Testis (tissue), 3 donors: ENCODE results near the gene NECAB2. TPM values are rescaled to one million over a fixed set of nuclear protein-coding genes. Genes with fewer than 3 reads are reported as not detected.

Experiments
- DNase-seq: peaks from one replicate; pipeline ENCODE4 v3.0.0-alpha.2; 2019
- H3K27ac ChIP-seq, 2 donors: fragments of 200-600 bp; sonication (generic); one replicate each; pipeline ENCODE4 v1.5.1; 2019
- H3K27me3 ChIP-seq: fragments of 200-600 bp; sonication (generic); one replicate; pipeline ENCODE4 v1.5.1; 2019
- H3K36me3 ChIP-seq: fragments of 200-600 bp; sonication (generic); one replicate; pipeline ENCODE4 v1.5.1; 2017; ENCODE audit warnings: low read depth; ENCODE audit errors: missing control alignments
- H3K4me1 ChIP-seq: fragments of 200-600 bp; sonication (generic); one replicate; pipeline ENCODE4 v1.5.1; 2019
- H3K4me3 ChIP-seq, 2 donors: fragments of 200-600 bp; sonication (generic); one replicate each; pipeline ENCODE4 v1.5.1; 2017 to 2019
- H3K9me3 ChIP-seq: fragments of 200-600 bp; sonication (generic); one replicate; pipeline ENCODE4 v1.5.1; 2017
- POLR2A ChIP-seq: fragments of 450-650 bp; IDR thresholded peaks from one replicate; pipeline ENCODE4 v1.6.1; 2017; ENCODE audit warnings: antibody characterized with exemption, mild to moderate bottlenecking, moderate library complexity
- WGBS, 2 donors: methylation state at CpG; one replicate each; pipeline ENCODE4 v1.1.5; 2018; 5-methylcytosine and 5-hydroxymethylcytosine counted together
- intact Hi-C: fragments of 100-400 bp; cut with DNase I; formaldehyde crosslinking; loops from one replicate; pipeline ENCODE4 v1.15.1; 2023; ENCODE audit warnings: low total_unique reads
- polyA plus RNA-seq: library from polyadenylated mRNA; stranded (reverse); fragments of 350-450 nt; fragmentation: Illumina TruSeq; extraction: RNeasy Lipid Tissue Mini Kit (QIAGEN cat#74804); gene quantifications from one replicate; pipeline ENCODE4 v1.2.3, GENCODE V29; 2014; ENCODE audit warnings: low read depth, low replicate concordance; ENCODE audit not compliant: insufficient read depth
- total RNA-seq, 2 donors: library from RNA; depleted of rRNA; stranded (reverse); fragments of >200 nt; gene quantifications; one replicate each; pipeline ENCODE4 v1.2.3, GENCODE V29; 2016
- TF ChIP-seq, protein P1 (sequence below), 3 experiments: fragments of 450-650 bp in 2 of 3; fragments of 200-600 bp in 1 of 3; sonication (generic) in 1 of 3; IDR thresholded peaks; one replicate each; pipeline ENCODE4 v1.5.1; 2016 to 2019; ENCODE audit warnings: antibody characterized with exemption in 3 of 3, mild to moderate bottlenecking in 2 of 3, moderate library complexity in 1 of 3

NECAB2 gene
- total and polyA plus RNA-seq, 3 donors from 2014 or later: 9.5 to 13.9 (median 12.9) TPM

DNA sequence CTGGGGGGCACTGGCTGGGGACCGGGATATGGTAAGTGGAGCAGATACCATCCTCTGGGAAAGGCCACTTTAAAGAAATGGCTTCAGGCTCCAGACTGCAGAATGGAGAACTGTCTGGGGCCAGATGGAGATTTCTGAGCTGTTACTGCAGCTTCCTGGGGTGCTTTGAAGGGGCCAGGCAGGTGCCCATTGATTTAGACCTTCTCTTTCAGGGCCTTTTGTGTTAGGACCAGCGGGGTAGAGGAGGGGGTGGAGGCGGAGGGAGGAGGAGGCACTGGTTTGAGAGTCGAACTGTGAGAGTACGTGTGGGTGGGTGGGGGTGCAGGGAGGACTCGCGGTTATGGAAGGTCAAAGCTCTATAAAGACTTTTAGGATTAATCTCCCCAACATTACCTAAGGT is 11.4 kb downstream of the NECAB2 start:
- Histone ChIP-seq H3K27me3 (no peaks in the 10 kb centered on the region), H3K4me3 (no peak overlapping the region), H3K9me3 (no peaks in the 10 kb centered on the region), H3K27ac (no peak overlapping the region), H3K4me1 (no peaks in the 10 kb centered on the region), H3K36me3 (no peaks in the 10 kb centered on the region)
- WGBS, 2 donors: 91 to 94% methylated on average over 7 of the region's 7 CpGs
- intact Hi-C loops: no loop called here
- TF ChIP-seq, protein P1, sequence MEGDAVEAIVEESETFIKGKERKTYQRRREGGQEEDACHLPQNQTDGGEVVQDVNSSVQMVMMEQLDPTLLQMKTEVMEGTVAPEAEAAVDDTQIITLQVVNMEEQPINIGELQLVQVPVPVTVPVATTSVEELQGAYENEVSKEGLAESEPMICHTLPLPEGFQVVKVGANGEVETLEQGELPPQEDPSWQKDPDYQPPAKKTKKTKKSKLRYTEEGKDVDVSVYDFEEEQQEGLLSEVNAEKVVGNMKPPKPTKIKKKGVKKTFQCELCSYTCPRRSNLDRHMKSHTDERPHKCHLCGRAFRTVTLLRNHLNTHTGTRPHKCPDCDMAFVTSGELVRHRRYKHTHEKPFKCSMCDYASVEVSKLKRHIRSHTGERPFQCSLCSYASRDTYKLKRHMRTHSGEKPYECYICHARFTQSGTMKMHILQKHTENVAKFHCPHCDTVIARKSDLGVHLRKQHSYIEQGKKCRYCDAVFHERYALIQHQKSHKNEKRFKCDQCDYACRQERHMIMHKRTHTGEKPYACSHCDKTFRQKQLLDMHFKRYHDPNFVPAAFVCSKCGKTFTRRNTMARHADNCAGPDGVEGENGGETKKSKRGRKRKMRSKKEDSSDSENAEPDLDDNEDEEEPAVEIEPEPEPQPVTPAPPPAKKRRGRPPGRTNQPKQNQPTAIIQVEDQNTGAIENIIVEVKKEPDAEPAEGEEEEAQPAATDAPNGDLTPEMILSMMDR (IDR thresholded peaks at IDR 0.05): no peak
- no peak for TF ChIP-seq POLR2A
- DNase-seq: no peak

DNA sequence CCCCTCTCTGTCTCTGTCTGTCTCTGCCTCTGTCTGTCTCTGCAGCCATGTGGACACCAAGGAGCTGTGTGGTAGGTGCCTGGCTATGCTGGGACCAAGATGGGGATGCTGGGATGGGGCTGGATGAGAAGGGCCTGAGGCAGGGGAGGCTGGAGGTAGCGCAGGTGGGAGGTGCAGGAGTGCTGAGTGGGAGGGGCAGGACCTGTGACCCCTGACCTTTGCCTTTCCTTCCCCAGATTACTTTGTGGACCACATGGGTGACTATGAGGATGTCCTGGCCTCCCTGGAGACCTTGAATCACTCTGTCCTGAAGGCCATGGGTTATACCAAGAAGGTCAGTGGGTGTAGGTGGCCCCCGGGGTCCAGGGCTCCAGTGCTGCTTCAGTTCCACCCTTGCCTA is 12.8 kb downstream of the NECAB2 start:
- H3K4me1 ChIP-seq: no peaks in the 10 kb centered on the region
- H3K4me3 ChIP-seq: no peak overlapping the region
- DNase-seq: no peak
- no peaks in the 10 kb centered on the region for H3K36me3 ChIP-seq
- TF ChIP-seq POLR2A: no peak
- TF ChIP-seq, protein P1 (IDR thresholded peaks at IDR 0.05): no peak
- H3K27ac ChIP-seq: no peak overlapping the region
- WGBS, 2 donors: 92 to 93% methylated on average over 1 to 2 of the region's 2 CpGs
- no peaks in the 10 kb centered on the region for H3K27me3 ChIP-seq
- intact Hi-C loops: no loop called here
- no peaks in the 10 kb centered on the region for H3K9me3 ChIP-seq

DNA sequence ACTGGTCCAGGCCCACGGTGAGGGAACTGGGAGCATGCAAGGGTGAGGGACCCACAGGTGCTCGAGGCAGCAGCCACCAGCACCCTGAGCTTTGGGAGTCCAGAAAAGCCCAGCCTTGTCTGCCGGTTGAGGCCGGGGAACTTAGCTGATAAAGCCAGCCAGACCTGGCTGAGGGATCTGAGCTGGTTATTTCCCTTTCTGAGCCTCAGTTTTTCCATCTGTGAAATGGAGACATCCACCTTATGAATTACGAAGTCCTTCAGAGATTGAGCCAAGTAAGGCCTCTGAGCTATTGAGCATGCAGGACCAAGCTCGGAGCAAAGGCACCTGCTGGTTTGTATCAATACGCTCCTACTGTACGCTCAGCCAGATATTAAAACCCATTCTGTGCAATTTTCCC is 13.8 kb downstream of the NECAB2 start:
- Histone ChIP-seq H3K4me3 (no peak overlapping the region), H3K4me1 (no peaks in the 10 kb centered on the region), H3K36me3 (no peaks in the 10 kb centered on the region), H3K27ac (no peak overlapping the region), H3K27me3 (no peaks in the 10 kb centered on the region), H3K9me3 (no peaks in the 10 kb centered on the region)
- TF ChIP-seq POLR2A: no peak
- TF ChIP-seq, protein P1 (IDR thresholded peaks at IDR 0.05): no peak
- no peak for DNase-seq
- intact Hi-C loops: no loop called here
- WGBS, 2 donors: 94% methylated on average over 8 of the region's 8 CpGs

DNA sequence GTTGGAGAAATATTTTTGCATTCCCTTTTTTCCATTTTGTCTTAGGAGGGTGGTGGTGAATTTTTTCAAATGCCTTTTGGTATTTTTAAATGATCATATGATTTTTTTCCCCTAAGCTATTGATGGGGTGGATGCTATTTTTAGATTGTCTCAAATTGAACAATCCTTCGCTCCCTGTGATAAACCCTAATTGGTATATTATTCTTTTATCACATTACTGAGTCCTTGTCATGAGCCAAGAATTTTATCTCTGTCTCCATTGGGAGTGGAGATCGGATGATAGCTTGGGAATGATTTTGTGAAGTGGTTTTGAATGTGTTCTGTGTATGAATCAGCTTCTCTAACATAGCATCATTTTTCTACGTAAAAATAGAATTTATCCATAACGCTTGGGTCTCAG is 15.4 kb downstream of the NECAB2 start:
- H3K27me3 ChIP-seq: no peaks in the 10 kb centered on the region
- H3K4me1 ChIP-seq: no peaks in the 10 kb centered on the region
- no peak overlapping the region for H3K27ac ChIP-seq
- H3K9me3 ChIP-seq: no peaks in the 10 kb centered on the region
- TF ChIP-seq POLR2A: no peak
- TF ChIP-seq, protein P1 (IDR thresholded peaks at IDR 0.05): no peak
- WGBS, 2 donors: 68 to 69% methylated on average over 4 of the region's 4 CpGs
- DNase-seq: no peak
- no peaks in the 10 kb centered on the region for H3K36me3 ChIP-seq
- intact Hi-C loops: no loop called here
- H3K4me3 ChIP-seq: no peak overlapping the region

DNA sequence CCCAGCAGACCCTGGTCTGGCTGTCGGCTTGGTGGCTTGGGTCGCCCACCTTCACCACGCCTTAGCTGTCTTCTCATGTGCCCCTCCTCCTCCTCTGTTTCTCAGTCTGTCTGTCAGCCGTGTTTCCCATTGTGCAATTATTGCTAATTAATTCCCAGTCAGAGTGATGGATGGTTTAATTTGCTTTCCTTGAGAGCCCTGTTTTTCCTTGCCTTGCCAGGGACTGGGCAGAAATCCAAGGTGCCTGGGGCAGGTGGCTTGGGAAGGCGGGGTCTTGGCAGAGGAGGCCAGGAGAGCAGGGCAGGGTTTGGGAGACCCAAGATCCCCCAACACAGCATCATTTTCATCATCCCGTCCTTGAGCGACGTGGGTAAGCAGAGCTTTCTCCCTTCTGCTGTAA is 21.3 kb downstream of the NECAB2 start:
- TF ChIP-seq, protein P1 (IDR thresholded peaks at IDR 0.05): no peak
- TF ChIP-seq POLR2A: no peak
- H3K27me3 ChIP-seq: no peaks in the 10 kb centered on the region
- no peak for DNase-seq
- H3K27ac ChIP-seq: no peak overlapping the region
- no peaks in the 10 kb centered on the region for H3K4me1 ChIP-seq
- H3K36me3 ChIP-seq: no peaks in the 10 kb centered on the region
- 78 to 80% methylated on average over 8 of the region's 8 CpGs for WGBS, 2 donors
- intact Hi-C loops: no loop called here
- no peaks in the 10 kb centered on the region for H3K9me3 ChIP-seq
- no peak overlapping the region for H3K4me3 ChIP-seq
